HEK293T (cell line): ENCODE data around the gene DNAH9.

Experiments used
- CTCF ChIA-PET: fragments of 350-600 bp; formaldehyde crosslinking; extraction: SDS; loops from one replicate; lab custom pipeline; 2021; ENCODE audit warnings: antibody characterized with exemption, inconsistent platforms; lab: Yijun Ruan, JAX
- POLR2A ChIA-PET: fragments of 350-600 bp; formaldehyde crosslinking; extraction: SDS; loops from one replicate; lab custom pipeline; 2020; ENCODE audit warnings: antibody characterized with exemption, inconsistent platforms; lab: Yijun Ruan, JAX
- DNase-seq: peaks from one replicate; pipeline ENCODE4 v3.0.0; 2012; ENCODE audit warnings: mixed read lengths; ENCODE audit errors: extremely low spot score
- ARNT ChIP-seq: fragments of 450-650 bp; IDR thresholded peaks from 2 replicates; pipeline ENCODE4 v1.6.1; 2017; ENCODE audit warnings: mild to moderate bottlenecking
- BHLHE40 ChIP-seq: fragments of 450-650 bp; IDR thresholded peaks from 2 replicates; pipeline ENCODE4 v1.6.1; 2016; ENCODE audit warnings: mild to moderate bottlenecking, moderate library complexity, borderline replicate concordance
- CTBP1 ChIP-seq: fragments of 450-650 bp; IDR thresholded peaks from 2 replicates; pipeline ENCODE4 v1.6.1; 2016; ENCODE audit warnings: borderline replicate concordance
- ELF4 ChIP-seq: fragments of 450-650 bp; IDR thresholded peaks from 2 replicates; pipeline ENCODE4 v1.6.1; 2017; ENCODE audit warnings: antibody characterized with exemption
- FOXA1 ChIP-seq: fragments of 450-650 bp; IDR thresholded peaks from 2 replicates; pipeline ENCODE4 v1.6.1; 2016; ENCODE audit warnings: mild to moderate bottlenecking
- FOXK2 ChIP-seq: fragments of 450-650 bp; IDR thresholded peaks from 2 replicates; pipeline ENCODE4 v1.6.1; 2016; ENCODE audit warnings: mild to moderate bottlenecking
- FOXM1 ChIP-seq: fragments of 450-650 bp; IDR thresholded peaks from 2 replicates; pipeline ENCODE4 v1.6.1; 2017; ENCODE audit warnings: mild to moderate bottlenecking, borderline replicate concordance
- HDGF ChIP-seq: fragments of 450-650 bp; IDR thresholded peaks from 2 replicates; pipeline ENCODE4 v1.6.1; 2017; ENCODE audit warnings: antibody characterized with exemption, borderline replicate concordance
- L3MBTL2 ChIP-seq: fragments of 450-650 bp; conservative IDR thresholded peaks from 2 replicates; pipeline ENCODE4 v1.6.1; 2016; ENCODE audit warnings: mild to moderate bottlenecking
- LEF1 ChIP-seq: fragments of 450-650 bp; IDR thresholded peaks from 2 replicates; pipeline ENCODE4 v1.6.1; 2017; ENCODE audit warnings: mild to moderate bottlenecking, borderline replicate concordance
- NFRKB ChIP-seq: fragments of 450-650 bp; IDR thresholded peaks from 2 replicates; pipeline ENCODE4 v1.6.1; 2016; ENCODE audit warnings: mild to moderate bottlenecking, moderate library complexity
- PKNOX1 ChIP-seq: fragments of 450-650 bp; IDR thresholded peaks from 2 replicates; pipeline ENCODE4 v1.6.1; 2016
- SP1 ChIP-seq: fragments of 450-650 bp; IDR thresholded peaks from 2 replicates; pipeline ENCODE4 v1.6.1; 2017
- SUZ12 ChIP-seq: fragments of 450-650 bp; IDR thresholded peaks from 2 replicates; pipeline ENCODE4 v1.6.1; 2016; ENCODE audit warnings: mild to moderate bottlenecking
- TARDBP ChIP-seq: fragments of 450-650 bp; IDR thresholded peaks from 2 replicates; pipeline ENCODE4 v1.6.1; 2016
- ZNF384 ChIP-seq: fragments of 450-650 bp; IDR thresholded peaks from 2 replicates; pipeline ENCODE4 v1.6.1; 2016

Gene DNAH9

GRCh38 chr17:11693284-11693683, 95.0 kb downstream of the DNAH9 start:
- DNase-seq = no peak
- CTCF ChIA-PET = no interaction called here
- POLR2A ChIA-PET = no interaction called here
- TF ChIP-seq SUZ12 (no peak), BHLHE40 (no peak), ARNT (no peak), TARDBP (no peak), ZNF384 (no peak), FOXM1 (no peak), NFRKB (no peak), CTBP1 (no peak), FOXA1 (no peak), LEF1 (no peak), SP1 (no peak), PKNOX1 (no peak), FOXK2 (no peak), HDGF (no peak)

GRCh38 chr17:11700668-11701067, 102.4 kb downstream of the DNAH9 start:
- no peak for DNase-seq
- POLR2A ChIA-PET = no interaction called here
- CTCF ChIA-PET = no interaction called here
- TF ChIP-seq BHLHE40 (no peak), SUZ12 (no peak), NFRKB (no peak), HDGF (no peak), FOXA1 (no peak), ARNT (no peak), L3MBTL2 (no peak), FOXK2 (no peak), TARDBP (no peak), PKNOX1 (no peak), FOXM1 (no peak)

GRCh38 chr17:11701911-11702310, 103.6 kb downstream of the DNAH9 start:
- POLR2A ChIA-PET = no interaction called here
- CTCF ChIA-PET = no interaction called here
- DNase-seq = no peak
- no peak for TF ChIP-seq HDGF

- CTCF ChIA-PET = no interaction called here
- DNase-seq = no peak
- no peak for TF ChIP-seq CTBP1
- no peak for TF ChIP-seq FOXK2
- POLR2A ChIA-PET = no interaction called here
Measured at GRCh38 chr17:11704041-11704440, 105.8 kb downstream of the DNAH9 start.

- no peak for TF ChIP-seq BHLHE40
- no peak for TF ChIP-seq PKNOX1
- TF ChIP-seq HDGF = no peak
- TF ChIP-seq FOXM1 = no peak
- no peak for TF ChIP-seq L3MBTL2
- no peak for TF ChIP-seq CTBP1
- no peak for TF ChIP-seq NFRKB
- no peak for TF ChIP-seq FOXA1
- no peak for TF ChIP-seq ELF4
- TF ChIP-seq SUZ12 = no peak
- TF ChIP-seq LEF1 = no peak
- no peak for TF ChIP-seq ARNT
- TF ChIP-seq TARDBP = no peak
- TF ChIP-seq FOXK2 = no peak
- DNase-seq = no peak
- CTCF ChIA-PET = no interaction called here
- POLR2A ChIA-PET = no interaction called here
Measured at GRCh38 chr17:11705111-11705510, 106.8 kb downstream of the DNAH9 start.

- no peak for TF ChIP-seq SUZ12
- no peak for TF ChIP-seq FOXK2
- TF ChIP-seq HDGF = no peak
- TF ChIP-seq PKNOX1 = no peak
- TF ChIP-seq CTBP1 = no peak
- TF ChIP-seq ARNT = no peak
- TF ChIP-seq FOXM1 = no peak
- TF ChIP-seq ELF4 = no peak
- TF ChIP-seq TARDBP = no peak
- ChIA-PET POLR2A (no interaction called here), CTCF (no interaction called here)
- DNase-seq = no peak
Measured at GRCh38 chr17:11707586-11707985, 109.3 kb downstream of the DNAH9 start.

- POLR2A ChIA-PET = no interaction called here
- CTCF ChIA-PET = no interaction called here
- no peak for DNase-seq
- TF ChIP-seq CTBP1 (no peak), HDGF (no peak), ZNF384 (no peak), FOXK2 (no peak), ELF4 (no peak), SP1 (no peak), LEF1 (no peak), FOXM1 (no peak), ARNT (no peak), L3MBTL2 (no peak), PKNOX1 (no peak), TARDBP (no peak), FOXA1 (no peak)
Measured at GRCh38 chr17:11712456-11712855, 114.2 kb downstream of the DNAH9 start.
